ENCODE measurements around the gene SORBS2.

Gene SORBS2

DNA sequence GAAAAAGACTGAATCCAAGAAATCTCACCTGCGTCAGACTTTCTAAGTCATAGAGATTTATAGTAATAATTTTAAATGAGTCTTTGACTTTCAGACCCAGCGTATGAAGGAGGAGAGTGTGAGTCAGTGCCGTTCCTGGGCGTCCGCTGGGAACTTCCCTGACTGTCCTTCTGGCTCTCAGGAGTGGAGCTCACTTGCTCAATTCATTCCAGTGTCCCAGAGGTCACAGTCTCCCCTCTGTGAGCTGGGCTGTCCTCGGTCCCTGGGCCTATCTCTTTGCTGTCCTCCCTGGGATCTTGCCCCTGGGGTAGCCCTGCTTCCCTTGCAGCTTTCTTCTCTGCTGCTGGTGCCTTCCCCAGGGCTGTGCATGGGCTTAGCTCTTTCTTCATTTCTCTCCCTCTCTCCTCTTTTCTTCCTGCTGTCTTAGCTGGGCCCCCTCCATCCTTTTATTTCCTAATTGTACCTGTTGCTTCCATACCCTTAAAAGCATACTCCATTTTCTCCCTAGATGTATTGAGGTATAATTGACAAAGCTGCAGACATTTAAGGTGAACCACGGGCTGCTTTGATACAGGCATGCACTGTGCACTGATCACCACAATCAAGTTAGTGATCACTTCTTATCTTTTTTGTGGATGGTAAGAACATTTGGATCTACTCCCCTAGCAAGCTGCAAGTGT, 11.6 kb downstream of the SORBS2 start:
- DNase-seq: no peak

DNA sequence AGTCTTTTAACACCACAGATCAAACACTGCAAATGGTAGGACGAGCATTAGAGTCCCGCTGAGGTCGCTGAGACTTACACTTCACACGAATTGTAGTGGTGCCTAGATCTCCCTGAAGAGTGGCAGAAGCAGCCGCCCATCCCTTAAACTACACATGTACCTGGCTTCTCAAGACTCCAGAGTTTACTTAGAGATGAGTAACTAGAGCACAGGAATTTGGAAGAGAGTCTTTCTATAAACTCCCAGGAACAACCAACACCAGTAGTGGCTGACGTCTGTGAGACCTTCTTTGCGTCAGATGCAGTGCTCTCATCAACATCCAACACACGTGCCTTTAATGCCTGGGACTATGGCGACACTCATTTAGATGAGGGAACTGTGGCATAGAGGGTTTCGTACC, 12.6 kb downstream of the SORBS2 start:
- no peak for DNase-seq

DNA sequence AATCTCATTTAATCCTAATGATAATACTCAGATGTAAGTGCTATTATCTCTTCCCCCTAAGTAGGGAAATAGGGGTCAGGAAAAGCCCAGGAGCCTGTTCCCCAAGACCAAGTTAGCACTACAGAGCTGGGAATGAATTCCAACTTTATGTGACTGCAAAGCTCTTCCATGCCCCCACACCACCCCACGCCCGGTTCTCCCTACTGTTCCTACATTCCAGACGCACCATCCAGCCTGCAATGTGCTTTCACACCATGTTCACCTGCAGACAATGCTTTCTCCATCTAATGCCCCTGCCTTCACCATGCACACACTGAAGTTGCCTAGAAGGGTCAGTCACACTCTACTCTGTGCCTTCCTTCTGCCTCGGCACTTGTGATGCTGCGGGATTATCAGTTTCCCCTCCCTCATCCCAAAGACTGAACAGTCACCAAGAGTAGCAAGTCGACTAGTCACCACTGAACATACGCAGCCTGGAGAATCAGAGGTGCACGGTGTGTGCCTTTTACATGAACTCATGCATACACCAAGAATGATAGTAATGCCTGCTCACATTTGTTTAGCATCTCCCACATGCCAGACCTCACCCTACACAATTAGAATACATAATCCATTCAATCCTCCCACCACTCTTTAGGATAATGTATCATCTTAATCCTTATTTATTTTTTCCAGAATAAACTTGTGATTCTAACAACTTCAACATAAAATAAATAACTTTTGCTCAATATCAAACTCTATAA, 14.2 kb downstream of the SORBS2 start:
- DNase-seq: no peak

DNA sequence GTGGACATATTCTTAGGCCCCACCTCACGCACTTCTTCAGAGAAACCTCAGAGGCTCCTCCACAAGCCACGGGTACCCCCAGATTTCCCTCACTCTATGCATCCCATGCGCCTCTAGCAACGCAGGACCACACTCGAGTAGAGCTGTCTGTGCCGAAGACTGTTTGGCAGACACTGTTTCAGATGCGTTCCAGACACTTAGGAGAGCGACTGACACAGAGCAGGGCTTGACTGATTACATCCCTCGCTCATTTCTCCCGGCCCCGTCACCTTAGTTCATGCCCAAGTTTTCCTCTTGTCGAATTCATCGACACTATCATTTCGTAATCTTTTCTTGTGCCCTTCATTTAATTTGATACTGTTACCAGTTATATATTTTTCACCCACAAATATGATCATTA, 15.0 kb downstream of the SORBS2 start:
- DNase-seq: no peak

DNA sequence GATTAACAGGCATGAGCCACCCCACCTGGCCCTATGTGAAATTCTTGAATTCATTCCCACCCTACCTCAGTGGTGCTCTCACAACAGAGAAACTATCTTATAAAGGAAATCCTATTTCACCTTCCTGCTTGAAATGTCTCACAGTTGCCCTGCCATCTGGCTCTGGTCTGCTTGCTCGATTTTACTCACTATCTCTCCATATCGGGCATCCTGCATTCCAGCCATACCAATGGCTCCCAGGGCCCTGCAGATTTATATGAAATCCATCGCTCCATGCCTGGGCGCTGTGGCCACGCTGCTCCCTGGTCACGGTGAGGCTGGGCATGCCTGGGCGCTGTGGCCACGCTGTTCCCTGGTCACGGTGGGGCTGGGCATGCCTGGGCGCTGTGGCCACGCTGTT, 15.8 kb downstream of the SORBS2 start:
- no peak for DNase-seq

DNA sequence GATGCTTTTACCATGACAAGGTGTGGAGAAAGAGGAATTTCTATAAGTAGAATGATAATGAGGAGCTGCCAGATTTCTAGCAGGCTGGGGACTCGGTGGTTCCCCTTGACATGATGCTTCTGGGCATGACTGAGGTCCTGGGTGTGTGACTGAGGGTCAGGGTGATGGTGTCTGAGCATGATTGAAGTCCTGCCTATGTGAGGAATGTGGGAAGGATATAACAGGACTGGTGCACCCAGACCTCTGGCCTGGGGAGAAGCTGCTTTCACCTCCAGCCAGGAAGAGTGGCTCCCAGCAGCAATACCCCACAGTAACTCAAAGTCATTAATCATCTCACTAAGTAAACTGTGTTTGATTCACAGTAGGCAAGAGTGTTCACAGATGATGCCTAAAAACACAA, 17.4 kb downstream of the SORBS2 start:
- DNase-seq: no peak

DNA sequence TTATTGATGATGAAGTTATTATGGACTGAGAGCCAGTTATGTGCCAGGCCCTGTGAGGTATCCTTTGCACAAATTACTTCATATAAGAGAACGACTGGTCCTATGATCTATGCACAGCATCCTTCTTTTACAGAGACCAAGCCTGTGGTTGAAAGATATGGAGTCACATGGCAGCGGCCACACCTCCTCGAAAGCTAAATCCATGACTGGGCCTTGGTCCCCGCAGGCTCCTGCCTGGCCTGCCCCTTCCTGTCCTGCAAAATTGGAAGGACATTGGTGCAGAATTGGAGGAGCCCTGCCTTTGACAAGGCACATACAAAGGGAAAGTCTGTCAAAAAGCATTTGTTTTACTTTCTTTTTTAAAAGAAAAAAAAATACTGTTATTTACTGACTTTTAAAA, 18.3 kb downstream of the SORBS2 start:
- DNase-seq: no peak

DNA sequence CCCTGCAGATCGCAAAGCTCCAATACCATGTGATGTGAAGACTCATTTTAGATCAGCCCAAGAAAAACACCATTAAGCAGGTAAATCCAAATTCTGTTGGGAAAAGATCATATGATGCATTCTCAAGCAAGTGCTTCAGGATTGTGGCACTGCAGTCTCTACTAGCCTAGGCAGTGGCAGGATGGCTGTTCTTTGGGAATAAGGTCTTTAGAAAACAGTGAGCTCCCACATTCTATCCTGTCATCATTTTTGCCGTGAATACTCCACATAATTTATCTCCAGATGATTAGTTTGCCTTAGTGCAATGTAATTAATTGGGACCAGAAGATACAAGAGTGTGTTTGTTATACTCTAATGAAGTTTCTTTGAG, 18.9 kb downstream of the SORBS2 start:
- DNase-seq: no peak

DNA sequence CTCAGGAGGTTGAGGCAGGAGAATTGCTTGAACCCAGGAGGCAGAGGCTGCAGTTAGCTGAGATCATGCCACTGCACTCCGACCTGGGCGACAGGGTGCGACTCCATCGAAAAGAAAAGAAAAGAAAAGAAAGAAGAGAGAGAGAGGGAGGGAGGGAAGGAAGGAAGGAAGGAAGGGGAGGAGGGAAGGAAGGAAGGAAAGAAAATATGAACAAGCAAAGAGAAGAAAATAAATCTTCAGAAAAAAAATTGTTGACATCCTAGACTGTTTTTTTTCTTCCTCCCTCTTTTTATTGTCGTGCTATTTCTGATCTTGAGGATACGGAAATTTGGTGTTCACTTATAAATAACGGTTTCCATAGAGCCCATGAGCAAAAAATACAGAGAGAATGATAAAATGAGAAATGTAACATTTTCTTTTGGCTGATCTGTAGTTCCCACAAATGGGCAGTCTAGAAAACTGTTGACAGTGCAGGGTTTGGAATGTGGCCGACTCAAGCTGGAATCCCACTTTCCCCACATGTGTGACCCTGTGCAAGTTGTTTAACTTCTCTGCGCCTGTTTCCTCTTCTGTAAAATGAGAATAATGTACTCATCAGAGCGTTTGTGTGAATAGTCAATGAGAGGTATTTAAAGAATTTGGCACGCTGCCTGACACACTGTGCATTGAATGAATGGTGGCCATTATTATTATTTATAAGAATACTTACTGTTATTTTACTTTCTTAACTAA, 19.4 kb downstream of the SORBS2 start:
- DNase-seq: no peak

DNA sequence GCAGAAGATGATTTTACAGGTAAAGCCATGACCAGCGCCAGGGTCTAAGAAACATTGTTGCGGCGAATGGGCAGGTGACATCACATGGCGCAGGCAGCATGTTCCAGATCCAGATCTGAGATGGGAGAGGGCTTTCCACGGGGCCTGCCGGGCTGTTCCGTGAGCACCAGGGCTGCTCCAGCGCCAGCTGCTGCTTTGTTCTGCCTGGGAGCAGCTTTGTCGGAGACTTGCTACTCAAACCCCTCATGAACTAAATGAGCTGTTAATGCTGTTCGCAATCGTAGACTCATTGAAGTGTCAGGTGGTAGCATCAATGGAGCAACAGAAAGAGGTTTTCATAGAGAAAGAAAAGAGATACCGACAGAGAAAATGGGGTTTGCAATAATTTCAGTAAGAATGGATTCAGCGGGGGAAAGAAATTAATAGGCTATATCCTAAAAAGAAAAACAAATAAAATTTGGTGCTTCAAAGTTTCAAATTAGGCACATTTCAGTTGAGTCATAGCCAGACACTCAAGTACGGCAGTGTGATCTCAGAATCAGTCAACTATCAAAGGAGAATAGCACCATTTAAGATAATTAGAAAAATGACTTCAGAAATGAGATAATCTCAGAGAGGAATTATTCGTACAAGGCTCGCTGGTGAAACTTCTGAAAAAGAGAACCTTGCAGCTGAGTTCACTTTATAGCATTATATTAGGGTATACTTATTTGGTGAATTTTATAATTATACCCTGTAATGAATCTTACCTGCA, 23.9 kb downstream of the SORBS2 start:
- peak; percentile 81 for DNase-seq

DNA sequence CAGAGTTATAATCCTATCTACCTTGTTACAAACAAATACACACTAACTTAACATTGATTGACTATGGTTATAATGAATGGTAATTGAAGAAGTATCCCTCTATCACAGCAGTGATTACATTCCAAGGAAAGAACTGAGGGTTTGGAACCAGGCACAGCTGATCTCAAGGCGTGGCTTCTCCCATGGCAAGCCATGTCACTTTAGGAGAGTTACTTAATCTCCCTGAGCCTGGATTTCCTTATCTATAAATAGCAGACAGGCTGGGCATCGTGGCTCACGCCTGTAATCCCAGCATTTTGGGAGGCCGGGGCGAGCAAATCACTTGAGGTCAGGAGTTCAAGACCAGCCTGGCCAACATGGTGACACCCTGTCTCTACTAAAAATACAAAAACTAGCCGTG, 25.6 kb downstream of the SORBS2 start:
- no peak for DNase-seq

DNA sequence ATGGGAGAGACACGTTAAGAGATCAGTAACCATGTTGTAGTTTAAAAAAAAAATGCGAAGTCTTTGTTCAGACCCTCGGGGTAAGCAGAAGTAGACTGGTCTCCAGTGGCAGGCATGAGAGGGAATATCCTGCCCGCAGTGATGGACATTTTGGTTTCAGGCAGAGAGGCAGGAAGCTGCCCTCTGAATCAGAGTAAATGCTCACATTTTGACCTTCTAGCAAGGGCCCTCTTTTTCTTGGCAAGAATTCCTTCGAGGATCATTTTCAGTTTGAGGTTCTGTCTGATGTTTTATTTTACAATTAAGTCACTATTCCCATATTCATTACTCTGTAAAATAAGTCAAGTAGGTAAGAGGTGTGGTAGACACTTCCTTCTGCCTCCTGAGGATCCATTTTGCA, 28.4 kb downstream of the SORBS2 start:
- DNase-seq: no peak

DNA sequence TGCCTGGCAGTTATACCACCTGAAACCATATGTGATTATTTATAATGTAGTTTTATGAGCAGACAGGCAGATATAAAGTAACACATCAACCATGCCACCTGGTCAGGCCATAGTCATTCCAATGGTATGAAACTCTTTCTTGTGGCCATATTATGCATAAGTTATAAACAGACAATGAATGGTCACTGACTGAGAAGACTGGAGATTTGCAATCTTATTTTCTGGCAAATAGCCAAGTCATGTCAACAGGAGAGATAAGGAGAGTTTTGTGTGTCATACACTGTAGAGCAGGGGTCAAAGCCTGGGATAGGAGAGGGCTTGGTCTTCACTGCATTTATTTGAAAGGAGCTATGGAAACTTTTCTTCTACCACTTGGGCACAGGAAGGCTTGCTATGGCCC, 29.5 kb downstream of the SORBS2 start:
- no peak for DNase-seq

DNA sequence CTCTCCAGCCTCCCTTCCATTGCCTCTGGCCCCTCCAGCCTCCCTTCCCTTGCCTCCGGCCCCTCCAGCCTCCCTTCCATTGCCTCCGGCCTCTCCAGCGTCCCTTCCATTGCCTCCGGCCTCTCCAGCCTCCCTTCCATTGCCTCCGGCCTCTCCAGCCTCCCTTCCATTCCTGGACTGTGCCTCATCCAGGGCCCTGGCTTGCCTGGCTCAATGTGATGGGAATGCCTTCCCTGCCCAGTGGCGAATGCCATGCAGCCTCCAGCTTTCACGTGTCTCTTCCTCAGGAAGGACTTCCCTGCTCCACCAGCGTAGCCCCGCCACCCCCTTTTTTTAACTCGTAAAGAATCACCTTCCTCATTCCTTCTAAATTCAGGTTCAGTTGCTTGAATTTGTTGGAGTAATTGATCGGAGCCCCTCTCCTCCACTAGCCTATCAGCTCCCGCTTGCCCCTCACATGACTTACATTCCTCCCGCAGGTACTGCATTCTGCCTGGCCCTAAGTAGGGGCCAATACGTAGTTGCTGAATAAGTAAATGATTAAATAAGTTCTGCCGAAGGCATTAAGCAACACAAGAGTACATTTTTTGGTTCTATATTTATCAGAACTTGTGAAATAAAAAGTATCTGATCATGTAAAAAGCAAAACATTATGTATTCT, 30.3 kb downstream of the SORBS2 start:
- DNase-seq: no peak

DNA sequence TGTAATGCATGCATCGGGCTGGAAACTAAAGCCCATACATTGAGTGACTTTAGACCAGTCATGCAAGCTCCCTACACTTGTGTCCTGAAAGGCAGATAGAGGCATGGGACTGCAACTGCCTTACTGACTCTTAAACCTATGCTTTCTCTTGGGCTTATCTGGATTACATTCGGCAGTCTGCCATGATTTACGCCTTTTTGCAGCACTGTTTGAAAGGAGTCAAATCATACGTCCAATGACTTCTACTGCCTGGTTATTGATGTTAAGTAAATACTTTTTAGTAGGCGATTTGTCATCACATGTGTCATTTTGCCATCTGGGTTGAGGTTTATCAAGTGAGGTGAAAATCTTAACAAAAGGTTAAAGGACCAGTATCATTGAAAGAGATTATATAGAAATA, 31.5 kb downstream of the SORBS2 start:
- DNase-seq: no peak

DNA sequence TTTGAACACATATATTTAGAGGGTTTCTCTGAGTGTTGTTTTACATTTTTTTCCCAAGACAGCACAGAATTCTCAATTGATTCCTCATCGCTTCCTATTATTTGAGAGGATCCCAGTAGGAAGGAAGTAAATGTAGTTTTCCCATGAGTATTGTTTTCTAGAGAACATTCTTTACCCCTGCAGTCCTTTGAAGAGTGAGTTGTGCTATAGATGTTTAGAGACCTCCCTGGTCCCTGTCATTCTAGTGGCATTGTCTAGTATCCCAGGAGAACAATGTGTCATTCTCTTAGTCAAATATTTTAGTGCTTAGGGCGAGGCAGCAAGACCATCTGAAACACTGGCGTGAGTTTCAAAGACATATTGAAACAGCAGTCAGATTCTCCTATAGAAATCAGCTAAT, 32.5 kb downstream of the SORBS2 start:
- DNase-seq: no peak

DNA sequence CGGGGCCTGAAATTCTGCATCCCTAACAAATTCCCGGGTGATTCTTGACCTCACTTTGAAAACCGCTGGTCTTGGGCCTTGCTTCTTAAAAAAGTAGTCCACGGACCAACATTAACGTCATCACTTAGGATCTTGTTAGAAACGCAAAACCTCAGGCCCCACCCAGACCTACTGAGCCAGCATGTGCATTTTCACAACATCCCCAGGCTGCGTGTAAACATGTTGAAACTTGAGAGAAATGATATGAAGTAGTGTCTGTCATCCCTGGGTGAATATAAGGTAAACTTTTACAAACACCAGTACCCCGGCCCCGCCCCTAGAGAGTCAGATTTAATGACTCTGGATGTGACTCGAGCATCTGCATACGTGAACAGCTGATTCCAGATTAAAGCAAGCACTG, 33.7 kb downstream of the SORBS2 start:
- no peak for DNase-seq

DNA sequence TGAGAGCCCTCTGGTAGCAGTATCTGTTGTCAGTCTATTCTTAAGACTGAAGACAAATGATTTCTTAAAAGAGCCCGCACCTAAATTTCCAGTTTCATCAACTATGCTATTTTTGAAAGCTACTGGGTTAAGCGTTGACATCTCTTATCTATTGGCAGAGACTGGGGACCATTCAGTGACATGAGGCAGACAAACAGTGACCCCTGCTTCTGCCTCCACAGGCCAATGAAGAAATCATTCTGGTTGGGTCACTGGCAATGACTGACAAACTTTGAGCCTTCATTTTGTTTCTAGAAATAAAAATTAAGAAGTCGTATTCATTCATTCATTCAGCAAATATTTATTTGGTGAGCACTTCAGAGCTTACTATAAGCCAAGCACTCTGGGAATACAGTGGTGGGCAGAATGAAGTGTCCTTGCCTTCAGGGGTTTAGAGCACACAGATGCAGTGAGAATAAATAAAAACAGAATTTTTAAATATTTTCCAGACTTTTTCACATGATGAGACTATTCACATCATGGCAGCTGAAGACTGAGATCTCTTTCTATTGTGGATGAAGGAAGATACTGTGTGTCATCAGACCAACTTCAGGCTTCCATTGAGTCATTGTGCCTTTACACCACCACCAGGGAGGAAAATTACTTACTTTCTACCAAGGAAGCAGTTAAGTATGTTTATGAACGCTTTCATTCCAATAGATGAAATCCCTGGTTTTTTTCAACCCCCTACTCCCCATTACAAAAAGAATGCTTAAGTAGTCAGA, 36.0 kb downstream of the SORBS2 start:
- DNase-seq: no peak

DNA sequence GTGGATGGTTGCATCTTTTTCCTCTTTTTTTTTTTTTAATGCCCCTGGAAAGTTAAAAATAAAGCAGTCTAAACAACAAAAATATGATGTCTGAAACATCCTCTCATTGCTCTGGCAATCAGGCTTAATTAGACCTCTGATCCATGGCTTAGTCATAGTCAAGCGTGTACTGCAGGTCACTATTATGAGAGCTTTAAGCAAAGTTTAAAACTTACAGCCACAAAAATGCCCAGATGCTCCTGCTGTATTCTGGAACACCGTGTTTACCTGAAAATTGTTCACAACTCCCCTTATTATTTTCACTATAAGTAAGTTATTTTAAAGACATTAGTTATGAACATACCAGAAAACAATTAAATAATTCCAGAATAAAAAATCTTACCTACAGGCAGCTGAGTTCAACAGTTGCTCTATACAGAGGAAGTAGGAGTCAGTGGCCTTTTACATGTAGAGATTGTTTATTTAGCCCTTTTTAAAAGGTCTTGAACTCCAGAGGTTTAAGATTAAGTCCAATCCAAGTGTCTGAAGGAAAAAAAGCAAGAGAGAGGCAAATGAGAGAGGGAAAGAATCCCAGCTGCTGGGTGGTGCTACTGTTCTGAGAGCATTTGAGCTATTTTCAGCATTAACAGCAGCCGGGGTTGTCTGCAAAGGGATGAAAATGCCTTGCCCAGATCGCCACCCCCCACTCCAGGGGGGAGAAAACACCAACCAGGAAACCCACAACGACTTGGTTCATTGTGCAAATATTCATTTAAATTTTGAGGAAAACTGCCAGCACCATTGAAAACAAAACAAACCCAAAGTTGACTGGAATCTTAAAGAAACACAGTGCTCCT, 36.9 kb downstream of the SORBS2 start:
- DNase-seq: no peak

DNA sequence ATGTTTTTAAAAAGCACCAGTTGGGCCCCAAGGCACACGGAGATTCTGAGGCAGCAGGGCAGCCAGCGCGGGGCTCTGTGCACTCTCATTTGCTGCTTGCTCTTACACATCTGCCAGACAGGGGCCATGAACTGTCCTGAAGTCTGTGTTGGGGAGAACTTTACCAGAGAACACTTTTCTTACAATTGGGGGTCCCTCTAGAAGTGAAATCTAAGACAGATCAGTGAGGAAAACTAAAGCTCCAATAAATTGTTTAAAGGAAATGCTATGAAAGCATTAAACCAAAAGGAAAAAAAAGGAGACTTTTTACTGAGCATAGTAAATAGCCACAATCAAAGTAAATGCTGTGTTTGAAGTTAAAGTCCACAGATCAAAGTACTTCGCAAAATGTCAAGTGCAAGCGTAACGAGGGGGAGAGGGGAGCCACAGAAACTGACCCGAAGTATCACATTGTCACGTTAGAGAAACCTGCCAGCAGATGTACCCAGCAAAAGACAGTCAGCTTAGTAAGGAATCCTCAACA, 37.8 kb downstream of the SORBS2 start:
- DNase-seq: no peak

DNA sequence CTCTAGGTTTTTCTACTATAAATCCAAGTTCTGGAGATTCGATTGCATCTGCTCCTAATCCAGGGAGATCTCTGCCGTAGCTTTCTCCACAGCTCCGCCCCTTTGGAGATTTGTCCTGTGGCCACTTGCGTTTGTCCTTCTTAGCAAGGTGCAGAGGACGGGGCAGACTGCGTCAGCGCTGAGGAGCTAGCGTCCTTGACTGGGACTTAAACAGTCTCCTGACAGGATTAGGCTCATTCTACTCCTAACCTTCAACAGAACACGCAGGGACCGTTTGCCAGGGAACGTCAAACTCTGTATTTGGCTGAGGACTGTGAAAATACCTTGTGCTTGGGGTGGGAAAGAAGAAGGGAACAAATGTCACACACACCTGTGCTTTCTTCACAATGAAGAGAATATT, 38.6 kb downstream of the SORBS2 start:
- no peak for DNase-seq

Measured in NCI-H1092 (cell line).